Breast epithelium (tissue), 4 donors: ENCODE data around the gene ABI2. TPM values are rescaled to one million over a fixed set of nuclear protein-coding genes. Genes with fewer than 3 reads are reported as not detected.

Experiments
- DNase-seq, 2 donors: peaks; one replicate each; pipeline ENCODE4 v3.0.0-alpha.2; 2019; ENCODE audit warnings: low spot score in 2 of 2
- H3K27ac ChIP-seq, 2 donors: fragments of 200-600 bp; sonication (generic) in 1 of 2; one replicate each; pipeline ENCODE4 v1.5.1; 2016 to 2019; ENCODE audit warnings: mild to moderate bottlenecking in 1 of 2
- H3K27me3 ChIP-seq, 2 donors: fragments of 200-600 bp; sonication (generic) in 1 of 2; one replicate each; pipeline versions ENCODE4 v1.5.1 to v1.6.0; 2017 to 2019; ENCODE audit warnings: control low read depth in 1 of 2, mild to moderate bottlenecking in 1 of 2
- H3K36me3 ChIP-seq: fragments of 200-600 bp; one replicate; pipeline ENCODE4 v1.5.1; 2019
- H3K4me1 ChIP-seq, 2 donors: fragments of 200-600 bp; sonication (generic); one replicate each; pipeline ENCODE4 v1.5.1; 2016 to 2019; ENCODE audit warnings: control low read depth in 1 of 2
- H3K4me3 ChIP-seq, 3 donors: fragments of 200-600 bp; sonication (generic); 1 replicate in 2 of 3; 2 replicates in 1 of 3; pipeline ENCODE4 v1.5.1; 2016 to 2019; ENCODE audit warnings: mild to moderate bottlenecking in 3 of 3, moderate library complexity in 2 of 3
- H3K9me3 ChIP-seq, 2 donors: fragments of 200-600 bp; sonication (generic) in 1 of 2; one replicate each; pipeline ENCODE4 v1.5.1; 2016 to 2019; ENCODE audit warnings: control low read depth in 1 of 2
- CTCF ChIP-seq, 3 donors: fragments of 450-650 bp; IDR thresholded peaks; one replicate each; pipeline ENCODE4 v1.5.1; 2016 to 2017; ENCODE audit warnings: antibody characterized with exemption in 3 of 3, mild to moderate bottlenecking in 3 of 3, moderate library complexity in 3 of 3
- POLR2A ChIP-seq: fragments of 450-650 bp; IDR thresholded peaks from one replicate; pipeline ENCODE4 v1.6.1; 2016; ENCODE audit warnings: antibody characterized with exemption, mild to moderate bottlenecking, moderate library complexity
- POLR2AphosphoS5 ChIP-seq, 3 donors: sonication (generic); formaldehyde crosslinking; IDR thresholded peaks; one replicate each; pipeline ENCODE4 v1.6.1; 2017; ENCODE audit warnings: antibody characterized with exemption in 3 of 3
- intact Hi-C: fragments of 100-400 bp; cut with DNase I; formaldehyde crosslinking; loops from one replicate; pipeline ENCODE4 v1.15.1; 2023; ENCODE audit warnings: low total_unique reads
- total RNA-seq, 3 donors: library from RNA; depleted of rRNA; stranded (reverse); fragments of >200 nt; gene quantifications; one replicate each; pipeline ENCODE4 v1.1.0, GENCODE V29; 2016

Gene ABI2
- total RNA-seq, 3 donors from 2014 or later: 16.0 to 71.6 (median 46.9) TPM

GRCh38 chr2:203453858-203454451 is 125.8 kb downstream of the ABI2 start:
- TF ChIP-seq CTCF (IDR thresholded peaks at IDR 0.05) (peak in 2 of 3 donors; percentile 58 to 65), POLR2AphosphoS5 (IDR thresholded peaks at IDR 0.05) (no peak), POLR2A (no peak)
- H3K4me3 ChIP-seq: no peak overlapping the region
- DNase-seq: no peak
- H3K27me3 ChIP-seq: no peaks in the 10 kb centered on the region
- H3K27ac ChIP-seq: no peak overlapping the region
- H3K36me3 ChIP-seq: peaks cover 4% of the 10 kb centered on the region
- H3K9me3 ChIP-seq: no peaks in the 10 kb centered on the region
- intact Hi-C loops: loop anchor here (10.0 kb wide), 1 partner anchor 219 kb away; the partner anchor contains the start of gene CYP20A1
- H3K4me1 ChIP-seq: no peaks in the 10 kb centered on the region

- TF ChIP-seq CTCF (IDR thresholded peaks at IDR 0.05) (no peak), POLR2AphosphoS5 (IDR thresholded peaks at IDR 0.05) (no peak), POLR2A (no peak)
- no peaks in the 10 kb centered on the region for H3K27me3 ChIP-seq
- peaks cover 4% of the 10 kb centered on the region for H3K36me3 ChIP-seq
- no peak for DNase-seq
- no peaks in the 10 kb centered on the region for H3K4me1 ChIP-seq
- H3K4me3 ChIP-seq: no peak overlapping the region
- no peaks in the 10 kb centered on the region for H3K9me3 ChIP-seq
- H3K27ac ChIP-seq: no peak overlapping the region
- intact Hi-C loops: loop anchor here (10.0 kb wide), 1 partner anchor 220 kb away; the partner anchor contains the start of gene CYP20A1
Measured at GRCh38 chr2:203455209-203455608, 127.0 kb downstream of the ABI2 start.

DNA sequence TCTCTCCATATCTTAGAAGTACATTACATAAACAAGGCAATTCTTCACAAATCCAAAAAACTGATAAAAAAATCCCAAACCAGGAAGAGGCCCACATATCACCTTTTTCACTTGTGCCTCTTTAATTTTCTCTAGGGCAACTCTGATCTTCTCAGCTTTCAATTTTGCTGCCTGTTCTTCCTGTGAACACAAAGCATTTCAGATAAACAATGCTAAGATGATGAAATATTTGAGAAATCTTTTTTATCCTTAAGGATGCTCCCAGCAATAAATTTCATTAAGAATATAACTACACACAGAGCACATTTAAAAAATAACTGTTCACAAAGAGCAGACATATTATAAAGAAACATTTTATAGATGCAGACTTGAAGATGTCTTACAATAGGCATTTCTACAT is 133.6 kb downstream of the ABI2 start:
- DNase-seq: no peak
- no peaks in the 10 kb centered on the region for H3K9me3 ChIP-seq
- H3K4me3 ChIP-seq: no peak overlapping the region
- intact Hi-C loops: no loop called here
- no peaks in the 10 kb centered on the region for H3K27me3 ChIP-seq
- TF ChIP-seq POLR2AphosphoS5 (IDR thresholded peaks at IDR 0.05): no peak
- no peak for TF ChIP-seq CTCF (IDR thresholded peaks at IDR 0.05)
- no peak for TF ChIP-seq POLR2A
- no peak overlapping the region for H3K27ac ChIP-seq
- no peaks in the 10 kb centered on the region for H3K4me1 ChIP-seq
- H3K36me3 ChIP-seq: no peaks in the 10 kb centered on the region

GRCh38 chr2:203462308-203462707 is 134.1 kb downstream of the ABI2 start:
- no peak overlapping the region for H3K4me3 ChIP-seq
- no peak for DNase-seq
- no peak for TF ChIP-seq POLR2AphosphoS5 (IDR thresholded peaks at IDR 0.05)
- TF ChIP-seq POLR2A: no peak
- TF ChIP-seq CTCF (IDR thresholded peaks at IDR 0.05): no peak
- no peaks in the 10 kb centered on the region for H3K9me3 ChIP-seq
- H3K27me3 ChIP-seq: no peaks in the 10 kb centered on the region
- intact Hi-C loops: no loop called here
- no peaks in the 10 kb centered on the region for H3K36me3 ChIP-seq
- H3K27ac ChIP-seq: no peak overlapping the region
- no peaks in the 10 kb centered on the region for H3K4me1 ChIP-seq

DNA sequence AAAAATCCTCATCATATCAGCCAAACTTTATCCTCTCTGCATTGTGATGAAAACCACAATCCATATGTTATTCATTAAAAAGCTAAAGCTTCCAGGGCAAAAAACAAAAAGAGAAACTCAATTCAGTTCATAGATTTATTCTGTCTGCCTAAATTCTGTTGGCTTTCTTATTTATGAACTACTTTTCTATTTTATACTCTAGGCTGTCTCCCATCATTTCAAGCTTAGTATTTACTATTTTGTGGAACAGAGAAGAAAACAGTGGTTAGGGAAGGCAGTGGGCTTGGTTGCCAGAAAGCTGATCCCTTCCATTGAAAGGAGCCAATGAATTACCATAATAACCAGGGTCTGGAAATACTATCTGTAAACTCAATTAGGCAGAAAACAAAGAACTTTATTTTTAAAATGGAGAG is 135.1 kb downstream of the ABI2 start:
- Histone ChIP-seq H3K36me3 (no peaks in the 10 kb centered on the region), H3K27ac (no peak overlapping the region), H3K27me3 (no peaks in the 10 kb centered on the region), H3K4me1 (no peaks in the 10 kb centered on the region), H3K4me3 (no peak overlapping the region), H3K9me3 (no peaks in the 10 kb centered on the region)
- DNase-seq: no peak
- TF ChIP-seq POLR2AphosphoS5 (IDR thresholded peaks at IDR 0.05): no peak
- no peak for TF ChIP-seq CTCF (IDR thresholded peaks at IDR 0.05)
- TF ChIP-seq POLR2A: no peak
- intact Hi-C loops: no loop called here
